Endothelial cell (in vitro differentiated cells): ENCODE results near the gene SH3TC1. TPM values are rescaled to one million over a fixed set of nuclear protein-coding genes. Genes with fewer than 3 reads are reported as not detected.
A peak's percentile ranks its signal among the peaks of the same experiment; 100 is the strongest.

Source experiments
- DNase-seq: peaks from one replicate; pipeline ENCODE4 v3.0.0; 2021; ENCODE audit warnings: low spot score
- H3K27ac Mint-ChIP-seq: one replicate; pipeline ENCODE4 v1.8.0; 2021; ENCODE audit warnings: mixed read lengths, inconsistent platforms; ENCODE audit not compliant: unreplicated experiment
- H3K27me3 Mint-ChIP-seq: one replicate; pipeline ENCODE4 v1.8.0; 2021; ENCODE audit warnings: mild to moderate bottlenecking, moderate library complexity, mixed read lengths, inconsistent platforms; ENCODE audit not compliant: unreplicated experiment
- H3K36me3 Mint-ChIP-seq: one replicate; pipeline ENCODE4 v1.8.0; 2021; ENCODE audit warnings: mild to moderate bottlenecking, low read depth, mixed read lengths, inconsistent platforms; ENCODE audit not compliant: unreplicated experiment
- H3K4me1 Mint-ChIP-seq: one replicate; pipeline ENCODE4 v1.8.0; 2021; ENCODE audit warnings: mild to moderate bottlenecking, mixed read lengths, inconsistent platforms; ENCODE audit not compliant: unreplicated experiment
- H3K4me3 Mint-ChIP-seq: one replicate; pipeline ENCODE4 v1.8.0; 2021; ENCODE audit warnings: mild to moderate bottlenecking, mixed read lengths, inconsistent platforms; ENCODE audit not compliant: unreplicated experiment
- H3K9me3 Mint-ChIP-seq: one replicate; pipeline ENCODE4 v1.8.0; 2021; ENCODE audit warnings: mixed read lengths, inconsistent platforms; ENCODE audit not compliant: unreplicated experiment
- total RNA-seq: library from RNA; stranded (reverse); fragmentation: NEBNext Ultra II Directional; extraction: Animal tissue kit (Norgen Biotek cat#: 25700); gene quantifications from one replicate; pipeline ENCODE4 v1.2.1, GENCODE V29; 2021; ENCODE audit not compliant: unreplicated experiment
- TF ChIP-seq, protein P1 (sequence below): fragments of 200-600 bp; sonication (generic); IDR thresholded peaks from one replicate; pipeline ENCODE4 v1.5.0; 2021; ENCODE audit warnings: antibody characterized with exemption; ENCODE audit not compliant: unreplicated experiment

Gene SH3TC1
- total RNA-seq, 1 donor from 2014 or later: 114 TPM

DNA sequence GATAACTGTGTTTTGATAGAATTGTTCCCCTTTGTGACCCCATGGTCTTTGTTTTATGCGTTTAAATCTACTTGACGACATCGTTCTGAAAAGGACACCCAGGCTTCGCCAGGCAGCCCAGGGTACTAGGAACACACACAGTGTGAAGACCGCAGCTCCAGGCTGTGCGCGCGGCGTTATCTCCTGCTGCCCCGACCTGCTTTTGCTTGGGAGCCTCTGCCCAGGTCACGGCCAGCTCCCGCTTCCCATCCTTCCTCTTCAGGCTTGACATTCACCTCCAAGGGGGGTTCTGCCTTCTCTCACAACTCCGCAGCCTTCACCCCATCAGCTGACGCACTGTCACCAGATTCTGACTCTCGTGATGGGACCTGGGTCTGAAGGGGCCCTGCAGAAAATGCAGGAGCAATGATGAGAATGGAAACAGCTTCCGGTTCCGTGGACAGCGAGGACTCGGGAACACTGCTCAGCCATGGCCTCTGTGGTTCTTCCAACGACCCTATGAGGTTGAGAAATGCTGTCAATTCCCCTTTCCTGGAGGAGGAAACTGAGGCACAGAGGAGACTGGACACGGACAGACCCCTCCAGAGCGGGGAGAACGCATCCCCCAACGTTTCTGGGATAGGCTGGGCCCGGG, 69.9 kb downstream of the SH3TC1 start:
- TF ChIP-seq, protein P1, sequence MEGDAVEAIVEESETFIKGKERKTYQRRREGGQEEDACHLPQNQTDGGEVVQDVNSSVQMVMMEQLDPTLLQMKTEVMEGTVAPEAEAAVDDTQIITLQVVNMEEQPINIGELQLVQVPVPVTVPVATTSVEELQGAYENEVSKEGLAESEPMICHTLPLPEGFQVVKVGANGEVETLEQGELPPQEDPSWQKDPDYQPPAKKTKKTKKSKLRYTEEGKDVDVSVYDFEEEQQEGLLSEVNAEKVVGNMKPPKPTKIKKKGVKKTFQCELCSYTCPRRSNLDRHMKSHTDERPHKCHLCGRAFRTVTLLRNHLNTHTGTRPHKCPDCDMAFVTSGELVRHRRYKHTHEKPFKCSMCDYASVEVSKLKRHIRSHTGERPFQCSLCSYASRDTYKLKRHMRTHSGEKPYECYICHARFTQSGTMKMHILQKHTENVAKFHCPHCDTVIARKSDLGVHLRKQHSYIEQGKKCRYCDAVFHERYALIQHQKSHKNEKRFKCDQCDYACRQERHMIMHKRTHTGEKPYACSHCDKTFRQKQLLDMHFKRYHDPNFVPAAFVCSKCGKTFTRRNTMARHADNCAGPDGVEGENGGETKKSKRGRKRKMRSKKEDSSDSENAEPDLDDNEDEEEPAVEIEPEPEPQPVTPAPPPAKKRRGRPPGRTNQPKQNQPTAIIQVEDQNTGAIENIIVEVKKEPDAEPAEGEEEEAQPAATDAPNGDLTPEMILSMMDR: no peak
- no peaks in the 10 kb centered on the region for H3K9me3 Mint-ChIP-seq
- no peak for DNase-seq
- H3K4me1 Mint-ChIP-seq: peaks cover 9% of the 10 kb centered on the region
- peaks cover 31% of the 10 kb centered on the region for H3K27me3 Mint-ChIP-seq
- H3K27ac Mint-ChIP-seq: no peak overlapping the region
- peaks cover 4% of the 10 kb centered on the region for H3K36me3 Mint-ChIP-seq
- peak overlapping the region; percentile 21 for H3K4me3 Mint-ChIP-seq

DNA sequence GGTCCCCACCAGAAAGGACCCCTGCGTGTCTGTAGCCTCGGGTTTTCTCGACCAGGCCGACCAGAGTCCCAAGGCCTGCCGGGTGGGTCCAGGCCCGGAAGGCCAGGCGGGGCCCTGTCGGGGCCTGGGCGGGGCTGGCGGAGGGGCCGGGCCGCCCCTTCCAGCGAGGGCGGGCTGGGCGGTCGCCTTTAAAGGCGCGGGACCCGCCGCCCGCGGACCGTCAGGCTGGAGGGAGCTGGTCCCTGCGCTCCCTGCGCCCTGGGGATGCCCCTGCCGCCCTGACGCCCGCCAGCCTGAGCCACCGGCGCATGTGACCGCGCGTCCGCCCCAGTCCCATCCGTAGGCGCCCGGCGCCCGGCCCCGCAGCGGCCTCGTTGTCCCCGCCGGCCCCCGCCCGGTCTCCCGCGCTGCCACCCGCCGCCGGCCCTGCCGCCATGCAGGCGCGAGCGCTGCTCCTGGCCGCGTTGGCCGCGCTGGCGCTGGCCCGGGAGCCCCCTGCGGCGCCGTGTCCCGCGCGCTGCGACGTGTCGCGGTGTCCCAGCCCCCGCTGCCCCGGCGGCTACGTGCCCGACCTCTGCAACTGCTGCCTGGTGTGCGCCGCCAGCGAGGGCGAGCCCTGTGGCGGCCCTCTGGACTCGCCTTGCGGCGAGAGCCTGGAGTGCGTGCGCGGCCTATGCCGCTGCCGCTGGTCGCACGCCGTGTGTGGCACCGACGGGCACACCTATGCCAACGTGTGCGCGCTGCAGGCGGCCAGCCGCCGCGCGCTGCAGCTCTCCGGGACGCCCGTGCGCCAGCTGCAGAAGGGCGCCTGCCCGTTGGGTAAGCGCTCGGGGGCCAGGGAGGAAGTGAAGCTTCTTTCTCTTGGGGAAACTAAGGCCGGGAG, 70.7 kb downstream of the SH3TC1 start, which contains the start of gene HTRA3:
TSS of gene HTRA3 (plus strand) at position 220 of the 883 bp plus-strand sequence. CDS start at position 435, 215 bp downstream.
- peaks cover 34% of the 10 kb centered on the region for H3K27me3 Mint-ChIP-seq
- TF ChIP-seq, protein P1: no peak
- peak within 1 kb of the TSS; percentile 61 for H3K27ac Mint-ChIP-seq
- DNase-seq: peak; percentile 32
- peaks cover 9% of the 10 kb centered on the region for H3K4me1 Mint-ChIP-seq
- H3K36me3 Mint-ChIP-seq: peaks cover 4% of the 10 kb centered on the region
- H3K4me3 Mint-ChIP-seq: peak within 1 kb of the TSS; percentile 21
- no peaks in the 10 kb centered on the region for H3K9me3 Mint-ChIP-seq

DNA sequence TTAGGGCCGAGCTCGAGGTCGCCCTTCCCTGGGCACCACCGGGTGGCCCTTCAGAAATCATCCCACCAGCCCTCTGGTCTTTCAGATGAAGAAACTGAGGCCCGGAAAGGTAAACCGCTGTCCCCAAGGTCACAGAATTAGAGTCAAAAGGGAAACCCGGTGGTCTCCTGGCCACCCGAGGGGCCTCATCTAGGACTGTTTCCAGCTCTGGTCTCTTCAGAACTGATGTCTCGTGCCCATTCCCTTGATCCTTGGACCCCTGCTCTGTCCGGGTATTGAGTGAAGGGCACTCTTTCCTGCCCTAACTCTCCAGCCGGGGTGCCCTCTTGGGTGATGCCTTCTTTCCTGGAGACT, 71.3 kb downstream of the SH3TC1 start:
- Mint-ChIP-seq H3K27ac (no peak overlapping the region), H3K4me3 (no peak overlapping the region)

DNA sequence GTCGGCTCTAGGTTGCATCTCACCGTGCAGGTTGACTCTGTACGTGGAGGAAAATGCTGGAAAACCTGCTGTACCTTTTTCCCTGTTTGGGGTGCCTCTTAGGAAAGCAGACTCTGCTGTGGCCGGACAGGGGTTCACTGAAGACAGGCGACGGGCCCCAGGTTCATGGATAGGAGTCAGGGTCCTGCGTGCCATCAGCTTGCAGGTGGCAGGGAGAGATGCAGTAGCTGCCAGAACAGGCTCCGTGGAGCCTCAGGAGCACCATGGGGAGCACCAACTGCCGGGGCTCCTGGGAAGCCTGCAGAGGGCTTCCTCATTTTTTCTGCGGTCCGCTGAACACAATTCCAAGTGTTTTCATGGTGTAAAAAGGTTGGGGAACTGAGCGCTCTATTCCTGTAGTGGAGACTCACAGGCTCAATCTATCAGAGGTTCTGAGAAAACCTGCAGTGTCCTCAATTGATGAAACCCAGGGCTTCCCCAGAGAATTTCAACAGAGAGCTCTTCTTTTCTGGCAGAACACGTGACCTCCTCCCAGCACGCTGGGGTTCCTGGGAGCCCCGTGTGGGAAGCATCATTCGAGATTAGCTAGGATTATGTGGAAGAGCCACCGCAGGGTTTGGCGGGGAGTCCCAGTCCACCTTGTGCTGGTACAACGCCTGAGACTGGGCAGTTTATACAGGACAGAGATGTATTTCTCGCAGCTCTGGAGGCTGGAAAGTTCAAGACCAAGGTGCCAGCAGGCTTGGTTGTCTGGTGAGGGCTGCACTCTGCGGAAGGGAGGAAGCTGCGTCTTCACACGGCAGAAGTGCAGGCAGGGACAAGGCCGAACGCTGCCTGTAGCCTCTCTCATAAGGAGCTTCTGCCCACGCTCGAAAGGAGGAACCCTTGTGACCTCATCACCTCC, 72.1 kb downstream of the SH3TC1 start:
- Mint-ChIP-seq H3K27ac (no peak overlapping the region), H3K36me3 (peaks cover 4% of the 10 kb centered on the region), H3K4me1 (peaks cover 9% of the 10 kb centered on the region), H3K4me3 (no peak overlapping the region), H3K27me3 (peaks cover 38% of the 10 kb centered on the region), H3K9me3 (no peaks in the 10 kb centered on the region)
- TF ChIP-seq, protein P1: no peak
- no peak for DNase-seq

More for the DNA sequence above, 71.3 kb downstream of the SH3TC1 start:
- Mint-ChIP-seq H3K36me3 (peaks cover 4% of the 10 kb centered on the region), H3K4me1 (peaks cover 9% of the 10 kb centered on the region), H3K9me3 (no peaks in the 10 kb centered on the region), H3K27me3 (peaks cover 36% of the 10 kb centered on the region)
- DNase-seq: no peak
- TF ChIP-seq, protein P1: no peak
